MM.1S (cell line): Measurements from ENCODE around the gene EHBP1L1.

Source experiments
- DNase-seq: peaks from one replicate; pipeline ENCODE4 v3.0.0-alpha.2; 2015
- H2AFZ ChIP-seq: fragments of 300-600 bp; sonication (generic); 2 replicates; pipeline ENCODE4 v1.6.0; 2016; ENCODE audit warnings: antibody characterized with exemption, low read length
- H3F3A ChIP-seq: fragments of 300-600 bp; sonication (generic); 2 replicates; pipeline ENCODE4 v1.6.1; 2016; ENCODE audit warnings: mild to moderate bottlenecking, antibody characterized with exemption, low read length, moderate library complexity, mixed read lengths; ENCODE audit not compliant: insufficient read depth
- H3K27ac ChIP-seq: fragments of 300-600 bp; sonication (generic); 2 replicates; pipeline ENCODE4 v1.5.1; 2016; ENCODE audit warnings: mild to moderate bottlenecking, low read length
- H3K27me3 ChIP-seq: fragments of 300-600 bp; sonication (generic); replicated peaks from 2 replicates; pipeline ENCODE4 v1.6.0; 2016; ENCODE audit warnings: low read length; ENCODE audit not compliant: insufficient read depth
- H3K36me3 ChIP-seq: fragments of 300-600 bp; sonication (generic); replicated peaks from 2 replicates; pipeline ENCODE4 v1.6.1; 2016; ENCODE audit warnings: mild to moderate bottlenecking, low read length, mixed read lengths; ENCODE audit not compliant: insufficient read depth
- H3K4me1 ChIP-seq: fragments of 300-600 bp; sonication (generic); 2 replicates; pipeline ENCODE4 v1.6.1; 2016; ENCODE audit warnings: low read length, mixed read lengths
- H3K4me2 ChIP-seq: fragments of 300-600 bp; sonication (generic); 2 replicates; pipeline ENCODE4 v1.6.0; 2016; ENCODE audit warnings: low read depth, low read length
- H3K4me3 ChIP-seq: fragments of 300-600 bp; sonication (generic); 2 replicates; pipeline ENCODE4 v1.5.1; 2016; ENCODE audit warnings: low read length, mixed read lengths
- H3K79me2 ChIP-seq: fragments of 300-600 bp; sonication (generic); 2 replicates; pipeline ENCODE4 v1.6.1; 2016; ENCODE audit warnings: mixed run types, low read length, mixed read lengths
- H3K9ac ChIP-seq: fragments of 300-600 bp; sonication (generic); 2 replicates; pipeline ENCODE4 v1.6.1; 2016; ENCODE audit warnings: low read length, mixed read lengths
- H3K9me2 ChIP-seq: fragments of 300-600 bp; sonication (generic); replicated peaks from 2 replicates; pipeline ENCODE4 v1.6.1; 2016; ENCODE audit warnings: mild to moderate bottlenecking, low read length, mixed read lengths; ENCODE audit not compliant: insufficient read depth
- H3K9me3 ChIP-seq: fragments of 300-600 bp; sonication (generic); replicated peaks from 2 replicates; pipeline ENCODE4 v1.6.1; 2016; ENCODE audit warnings: mild to moderate bottlenecking, low read length, mixed read lengths; ENCODE audit not compliant: insufficient read depth
- H4K20me1 ChIP-seq: fragments of 300-600 bp; sonication (generic); 2 replicates; pipeline ENCODE4 v1.6.1; 2016; ENCODE audit warnings: mild to moderate bottlenecking, low read length, moderate library complexity, mixed read lengths; ENCODE audit not compliant: insufficient read depth
- CTCF ChIP-seq: fragments of 300-600 bp; sonication (generic); IDR thresholded peaks from 2 replicates; pipeline ENCODE4 v1.5.1; 2016; ENCODE audit warnings: antibody characterized with exemption, low read length, mixed read lengths
- EZH2 ChIP-seq: fragments of 300-600 bp; sonication (generic); optimal IDR thresholded peaks from 2 replicates; pipeline ENCODE3; 2017; ENCODE audit warnings: low read depth, mild to moderate bottlenecking, antibody characterized with exemption, low read length, mixed read lengths
- EZH2phosphoT487 ChIP-seq: fragments of 300-600 bp; sonication (generic); IDR thresholded peaks from 2 replicates; pipeline ENCODE4 v1.6.1; 2018; ENCODE audit warnings: antibody characterized with exemption, low read length

Gene EHBP1L1

DNA sequence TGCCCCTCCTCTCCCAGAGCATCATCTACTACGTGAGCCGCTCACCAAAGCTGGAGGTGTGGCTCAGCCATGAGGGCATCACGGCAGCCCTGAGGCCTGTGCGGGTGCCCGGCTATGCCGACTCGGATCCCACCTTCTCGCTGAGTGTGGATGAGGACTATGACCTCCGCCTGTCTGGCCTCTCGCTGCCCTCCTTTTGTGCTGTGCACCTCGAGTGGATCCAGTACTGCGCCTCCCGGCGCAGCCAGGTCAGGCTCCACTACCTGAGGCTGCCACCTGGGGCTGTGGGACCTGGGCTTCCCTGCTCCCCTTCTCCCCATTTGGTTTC is 58.2 kb downstream of the EHBP1L1 start:
- H3K9ac ChIP-seq = no peak overlapping the region
- no peak for DNase-seq
- no peak overlapping the region for H2AFZ ChIP-seq
- H4K20me1 ChIP-seq = no peaks in the 10 kb centered on the region
- H3K9me3 ChIP-seq = no peaks in the 10 kb centered on the region
- H3K4me1 ChIP-seq = peaks cover 9% of the 10 kb centered on the region
- H3K36me3 ChIP-seq = 0 out of 2 replicates have a peak, but pooled peaks cover 4% of the 10 kb centered on the region
- peaks cover 9% of the 10 kb centered on the region; the same call in 1 of the 2 replicates for H3K79me2 ChIP-seq
- no peaks in the 10 kb centered on the region for H3K9me2 ChIP-seq
- peaks cover 14% of the 10 kb centered on the region for H3F3A ChIP-seq
- H3K4me3 ChIP-seq = no peak overlapping the region
- no peaks in the 10 kb centered on the region for H3K27me3 ChIP-seq
- no peak overlapping the region for H3K27ac ChIP-seq
- H3K4me2 ChIP-seq = no peak overlapping the region
- TF ChIP-seq EZH2phosphoT487 = no peak
- no peak for TF ChIP-seq EZH2
- TF ChIP-seq CTCF = no peak

DNA sequence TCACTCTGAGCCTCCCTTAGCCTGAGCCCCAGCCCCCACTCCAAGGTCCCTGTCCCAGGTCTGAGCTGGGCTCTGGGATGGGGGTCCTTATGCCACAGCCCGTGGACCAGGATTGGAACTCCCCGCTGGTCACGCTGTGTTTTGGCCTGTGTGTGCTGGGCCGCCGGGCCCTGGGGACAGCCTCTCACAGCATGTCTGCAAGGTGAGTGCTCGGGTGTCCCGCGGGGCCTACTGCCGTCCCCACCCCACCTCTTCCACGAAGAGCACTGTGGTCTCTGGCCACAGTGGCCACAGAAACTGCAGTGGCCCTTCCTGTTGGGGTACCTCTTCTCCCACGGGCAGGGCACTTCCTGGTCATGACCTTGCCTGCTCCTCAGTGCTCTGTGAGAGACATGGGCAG is 58.6 kb downstream of the EHBP1L1 start:
- Histone ChIP-seq H3K9me2 (no peaks in the 10 kb centered on the region), H3K4me3 (no peak overlapping the region), H2AFZ (no peak overlapping the region), H3F3A (peaks cover 14% of the 10 kb centered on the region), H3K27ac (no peak overlapping the region), H3K27me3 (no peaks in the 10 kb centered on the region), H3K36me3 (no peaks in the 10 kb centered on the region), H3K4me2 (no peak overlapping the region), H3K4me1 (peaks cover 9% of the 10 kb centered on the region), H3K79me2 (peaks cover 9% of the 10 kb centered on the region; the same call in 1 of the 2 replicates), H3K9me3 (no peaks in the 10 kb centered on the region), H3K9ac (no peak overlapping the region), H4K20me1 (no peaks in the 10 kb centered on the region)
- TF ChIP-seq CTCF (no peak), EZH2phosphoT487 (no peak)
- no peak for DNase-seq

DNA sequence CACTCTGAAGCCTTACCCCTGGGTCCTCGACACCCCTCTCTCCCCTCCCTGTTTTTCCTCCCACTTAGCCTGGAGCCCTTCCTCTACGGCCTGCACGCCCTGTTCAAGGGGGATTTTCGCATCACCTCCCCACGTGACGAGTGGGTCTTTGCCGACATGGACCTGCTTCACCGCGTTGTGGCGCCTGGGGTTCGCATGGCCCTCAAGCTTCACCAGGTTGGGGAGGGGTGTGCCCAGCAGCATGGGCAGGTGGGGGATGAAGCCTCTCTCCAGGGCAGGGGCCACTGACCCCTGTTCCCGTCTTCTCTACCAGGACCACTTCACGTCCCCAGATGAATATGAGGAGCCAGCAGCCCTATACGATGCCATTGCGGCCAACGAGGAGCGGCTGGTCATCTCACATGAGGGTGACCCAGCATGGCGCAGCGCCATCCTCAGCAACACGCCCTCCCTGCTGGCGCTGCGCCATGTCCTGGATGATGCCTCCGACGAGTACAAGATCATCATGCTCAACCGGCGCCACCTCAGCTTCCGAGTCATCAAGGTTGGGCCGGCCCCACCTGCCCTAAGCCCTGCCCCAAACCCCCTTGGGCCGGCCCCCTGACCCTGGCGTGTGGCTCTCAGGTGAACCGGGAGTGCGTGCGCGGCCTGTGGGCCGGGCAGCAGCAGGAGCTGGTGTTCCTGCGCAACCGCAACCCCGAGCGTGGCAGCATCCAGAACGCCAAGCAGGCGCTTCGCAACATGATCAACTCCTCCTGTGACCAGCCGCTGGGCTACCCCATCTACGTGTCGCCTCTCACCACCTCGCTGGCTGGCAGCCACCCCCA is 59.3 kb downstream of the EHBP1L1 start:
- TF ChIP-seq EZH2 = no peak
- no peak for TF ChIP-seq EZH2phosphoT487
- no peak for TF ChIP-seq CTCF
- Histone ChIP-seq H4K20me1 (no peaks in the 10 kb centered on the region), H3K4me1 (peaks cover 9% of the 10 kb centered on the region), H3K9ac (no peak overlapping the region), H3K36me3 (no peaks in the 10 kb centered on the region), H3K9me3 (no peaks in the 10 kb centered on the region), H3K4me2 (no peak overlapping the region), H3K79me2 (peaks cover 9% of the 10 kb centered on the region; the same call in 1 of the 2 replicates), H3K9me2 (no peaks in the 10 kb centered on the region), H3K27ac (no peak overlapping the region), H3K27me3 (no peaks in the 10 kb centered on the region), H3K4me3 (no peak overlapping the region), H3F3A (peaks cover 14% of the 10 kb centered on the region), H2AFZ (no peak overlapping the region)
- DNase-seq = no peak
